ENCODE measurements around the gene ERRFI1.

The ERRFI1 gene

DNA sequence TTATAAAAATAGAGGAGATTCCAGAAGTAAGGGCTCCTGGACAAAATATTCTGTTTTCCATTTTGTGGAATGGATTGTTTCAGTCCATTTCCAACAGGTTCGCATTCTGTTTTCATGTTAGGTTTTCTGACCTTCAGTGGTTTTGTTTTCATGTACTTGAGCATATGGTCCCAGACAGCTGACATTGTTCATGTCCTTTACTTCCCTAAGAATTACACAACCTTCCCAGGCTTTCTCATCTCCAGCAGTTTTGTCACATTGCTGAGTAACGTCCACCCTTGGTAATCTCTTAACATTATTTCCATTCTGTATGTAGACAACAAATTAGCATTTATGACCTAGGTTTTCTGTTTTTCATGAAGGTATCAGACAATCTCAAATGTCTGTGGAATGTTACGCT lies 21.0 kb upstream of the ERRFI1 start:
- no peak overlapping the region for H3K4me3 ChIP-seq (ENCODE audit: low read depth, low read length)
- DNase-seq (ENCODE audit: low read depth), result peak; percentile 63
- TF ChIP-seq POLR2A (IDR thresholded peaks at IDR 0.05; ENCODE audit: extremely low read depth, insufficient read length) (no peak), MYC (IDR thresholded peaks at IDR 0.05; ENCODE audit: low read depth, low read length) (no peak)
- TF ChIP-seq, protein P1, sequence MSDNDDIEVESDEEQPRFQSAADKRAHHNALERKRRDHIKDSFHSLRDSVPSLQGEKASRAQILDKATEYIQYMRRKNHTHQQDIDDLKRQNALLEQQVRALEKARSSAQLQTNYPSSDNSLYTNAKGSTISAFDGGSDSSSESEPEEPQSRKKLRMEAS (IDR thresholded peaks at IDR 0.05; ENCODE audit: low read depth, low read length), result no peak
- TF ChIP-seq, protein P2, sequence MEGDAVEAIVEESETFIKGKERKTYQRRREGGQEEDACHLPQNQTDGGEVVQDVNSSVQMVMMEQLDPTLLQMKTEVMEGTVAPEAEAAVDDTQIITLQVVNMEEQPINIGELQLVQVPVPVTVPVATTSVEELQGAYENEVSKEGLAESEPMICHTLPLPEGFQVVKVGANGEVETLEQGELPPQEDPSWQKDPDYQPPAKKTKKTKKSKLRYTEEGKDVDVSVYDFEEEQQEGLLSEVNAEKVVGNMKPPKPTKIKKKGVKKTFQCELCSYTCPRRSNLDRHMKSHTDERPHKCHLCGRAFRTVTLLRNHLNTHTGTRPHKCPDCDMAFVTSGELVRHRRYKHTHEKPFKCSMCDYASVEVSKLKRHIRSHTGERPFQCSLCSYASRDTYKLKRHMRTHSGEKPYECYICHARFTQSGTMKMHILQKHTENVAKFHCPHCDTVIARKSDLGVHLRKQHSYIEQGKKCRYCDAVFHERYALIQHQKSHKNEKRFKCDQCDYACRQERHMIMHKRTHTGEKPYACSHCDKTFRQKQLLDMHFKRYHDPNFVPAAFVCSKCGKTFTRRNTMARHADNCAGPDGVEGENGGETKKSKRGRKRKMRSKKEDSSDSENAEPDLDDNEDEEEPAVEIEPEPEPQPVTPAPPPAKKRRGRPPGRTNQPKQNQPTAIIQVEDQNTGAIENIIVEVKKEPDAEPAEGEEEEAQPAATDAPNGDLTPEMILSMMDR (IDR thresholded peaks at IDR 0.05; ENCODE audit: low read depth, low read length), result no peak

DNA sequence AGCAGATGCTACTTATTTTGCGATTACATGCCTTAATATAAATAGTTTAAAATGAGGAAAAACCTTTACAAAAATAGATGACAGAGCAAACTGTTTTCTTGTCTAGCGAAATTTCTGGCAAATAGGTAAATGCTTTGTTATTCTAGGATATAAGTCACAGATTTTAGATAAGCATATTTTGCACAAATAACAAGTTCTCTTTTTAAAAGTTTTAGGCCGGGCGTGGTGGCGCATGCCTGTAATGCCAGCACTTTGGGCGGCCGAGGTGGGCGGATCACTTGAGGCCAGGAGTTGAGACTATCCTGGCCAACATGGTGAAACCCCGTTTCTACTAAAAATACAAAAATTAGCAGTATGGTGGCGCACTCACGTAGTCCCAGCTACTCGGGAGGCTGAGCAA lies 20.3 kb upstream of the ERRFI1 start:
- DNase-seq (ENCODE audit: low read depth), result no peak
- TF ChIP-seq, protein P2 (IDR thresholded peaks at IDR 0.05; ENCODE audit: low read depth, low read length), result no peak
- no peak for TF ChIP-seq POLR2A (IDR thresholded peaks at IDR 0.05; ENCODE audit: extremely low read depth, insufficient read length)
- no peak overlapping the region for H3K4me3 ChIP-seq (ENCODE audit: low read depth, low read length)

DNA sequence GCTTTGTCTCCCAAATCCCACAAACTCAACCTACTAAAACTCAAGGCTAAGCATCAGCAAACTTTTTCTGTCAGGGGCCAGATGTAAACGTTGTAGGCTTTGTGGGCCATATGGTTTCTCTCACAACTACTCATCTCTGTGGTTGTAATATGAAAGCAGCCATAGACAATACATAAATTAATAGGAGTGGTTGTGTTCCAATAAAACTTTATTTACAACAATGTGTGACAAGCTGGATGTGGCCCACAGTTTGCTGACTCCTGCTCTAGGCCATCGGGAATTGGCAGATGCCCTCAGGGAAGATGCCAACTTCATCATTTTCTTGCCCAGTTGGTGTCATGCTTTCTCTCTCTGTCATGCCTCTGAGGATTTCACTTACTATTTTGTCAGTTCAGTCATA lies 17.5 kb upstream of the ERRFI1 start:
- no peak for DNase-seq (ENCODE audit: low read depth)
- no peak for TF ChIP-seq POLR2A (IDR thresholded peaks at IDR 0.05; ENCODE audit: extremely low read depth, insufficient read length)
- TF ChIP-seq MYC (IDR thresholded peaks at IDR 0.05; ENCODE audit: low read depth, low read length), result no peak
- TF ChIP-seq, protein P2 (IDR thresholded peaks at IDR 0.05; ENCODE audit: low read depth, low read length), result no peak
- TF ChIP-seq, protein P1 (IDR thresholded peaks at IDR 0.05; ENCODE audit: low read depth, low read length), result no peak
- no peak overlapping the region for H3K4me3 ChIP-seq (ENCODE audit: low read depth, low read length)

DNA sequence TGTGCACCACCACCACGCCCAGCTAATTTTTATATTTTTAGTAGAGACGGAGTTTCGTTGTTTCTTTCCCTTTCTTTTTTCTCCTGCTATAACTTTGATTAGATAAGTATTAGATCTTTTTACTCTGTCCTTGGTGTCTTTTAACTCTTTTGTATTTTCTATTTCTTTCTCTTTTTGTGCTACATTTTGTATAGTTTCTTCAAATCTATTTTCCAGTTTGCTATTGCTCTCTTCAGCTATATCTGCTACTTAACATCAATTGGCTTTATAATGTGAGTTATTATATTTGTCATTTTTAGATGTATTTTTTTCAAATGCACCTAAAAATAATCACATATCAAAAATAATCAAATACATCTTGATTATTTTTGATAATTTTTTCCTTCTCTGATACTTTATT lies 16.0 kb upstream of the ERRFI1 start:
- TF ChIP-seq, protein P2 (IDR thresholded peaks at IDR 0.05; ENCODE audit: low read depth, low read length), result no peak
- TF ChIP-seq MYC (IDR thresholded peaks at IDR 0.05; ENCODE audit: low read depth, low read length) (no peak), POLR2A (IDR thresholded peaks at IDR 0.05; ENCODE audit: extremely low read depth, insufficient read length) (no peak)
- TF ChIP-seq, protein P1 (IDR thresholded peaks at IDR 0.05; ENCODE audit: low read depth, low read length), result no peak
- no peak overlapping the region for H3K4me3 ChIP-seq (ENCODE audit: low read depth, low read length)
- DNase-seq (ENCODE audit: low read depth), result no peak

DNA sequence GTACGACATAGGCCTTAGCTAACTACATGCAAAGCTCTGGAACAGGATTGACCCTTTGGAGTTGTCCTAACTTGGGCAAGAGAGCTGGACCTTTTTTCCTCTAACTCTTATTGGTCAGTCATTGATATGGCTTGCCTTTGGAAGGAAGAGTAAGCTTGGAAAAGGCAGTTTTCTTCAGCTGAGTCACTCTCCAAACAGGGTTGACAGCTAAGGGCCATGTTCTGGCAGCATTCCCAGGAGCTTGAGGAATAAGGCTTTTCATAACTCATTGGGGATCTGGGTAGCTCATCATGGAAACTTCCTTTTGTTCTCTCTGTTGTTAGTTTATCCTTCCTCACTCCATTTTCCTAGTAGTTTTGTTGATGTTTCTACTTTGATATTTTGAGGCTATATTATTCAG lies 14.5 kb upstream of the ERRFI1 start:
- TF ChIP-seq, protein P1 (IDR thresholded peaks at IDR 0.05; ENCODE audit: low read depth, low read length), result no peak
- no peak for TF ChIP-seq MYC (IDR thresholded peaks at IDR 0.05; ENCODE audit: low read depth, low read length)
- TF ChIP-seq POLR2A (IDR thresholded peaks at IDR 0.05; ENCODE audit: extremely low read depth, insufficient read length), result no peak
- TF ChIP-seq, protein P2 (IDR thresholded peaks at IDR 0.05; ENCODE audit: low read depth, low read length), result no peak
- no peak for DNase-seq (ENCODE audit: low read depth)
- H3K4me3 ChIP-seq (ENCODE audit: low read depth, low read length), result no peak overlapping the region

DNA sequence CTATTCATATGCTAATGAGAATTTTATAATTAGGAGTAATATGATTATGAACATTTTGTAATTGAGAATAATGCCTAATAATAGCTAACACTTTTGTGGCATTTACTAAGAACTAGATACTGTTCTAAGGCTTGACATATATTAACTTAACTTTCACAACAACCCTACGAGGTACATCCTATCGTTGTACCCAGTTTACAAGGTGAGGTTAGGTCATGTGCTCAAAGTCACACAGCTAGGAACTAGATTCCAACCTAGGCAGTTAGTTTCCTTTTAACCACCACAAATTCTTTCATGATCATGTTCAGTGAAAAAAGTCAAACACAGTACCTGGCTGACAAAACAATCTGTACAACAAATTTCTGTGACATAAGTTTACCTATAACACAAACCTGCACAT lies 13.0 kb upstream of the ERRFI1 start:
- no peak overlapping the region for H3K4me3 ChIP-seq (ENCODE audit: low read depth, low read length)
- no peak for DNase-seq (ENCODE audit: low read depth)
- TF ChIP-seq, protein P2 (IDR thresholded peaks at IDR 0.05; ENCODE audit: low read depth, low read length), result no peak
- TF ChIP-seq, protein P1 (IDR thresholded peaks at IDR 0.05; ENCODE audit: low read depth, low read length), result no peak
- TF ChIP-seq POLR2A (IDR thresholded peaks at IDR 0.05; ENCODE audit: extremely low read depth, insufficient read length) (no peak), MYC (IDR thresholded peaks at IDR 0.05; ENCODE audit: low read depth, low read length) (no peak)

Data from NB4 (cell line).